SIG-M5 treated with dmso at 0.1 percent for 504 hours (cell line): ENCODE results near the gene FAM3D.

ENCODE experiments used
- DNase-seq: peaks from one replicate; lab custom pipeline; 2025; ENCODE audit not compliant: unreplicated experiment; lab: John Stamatoyannopoulos, UW

Gene FAM3D

DNA sequence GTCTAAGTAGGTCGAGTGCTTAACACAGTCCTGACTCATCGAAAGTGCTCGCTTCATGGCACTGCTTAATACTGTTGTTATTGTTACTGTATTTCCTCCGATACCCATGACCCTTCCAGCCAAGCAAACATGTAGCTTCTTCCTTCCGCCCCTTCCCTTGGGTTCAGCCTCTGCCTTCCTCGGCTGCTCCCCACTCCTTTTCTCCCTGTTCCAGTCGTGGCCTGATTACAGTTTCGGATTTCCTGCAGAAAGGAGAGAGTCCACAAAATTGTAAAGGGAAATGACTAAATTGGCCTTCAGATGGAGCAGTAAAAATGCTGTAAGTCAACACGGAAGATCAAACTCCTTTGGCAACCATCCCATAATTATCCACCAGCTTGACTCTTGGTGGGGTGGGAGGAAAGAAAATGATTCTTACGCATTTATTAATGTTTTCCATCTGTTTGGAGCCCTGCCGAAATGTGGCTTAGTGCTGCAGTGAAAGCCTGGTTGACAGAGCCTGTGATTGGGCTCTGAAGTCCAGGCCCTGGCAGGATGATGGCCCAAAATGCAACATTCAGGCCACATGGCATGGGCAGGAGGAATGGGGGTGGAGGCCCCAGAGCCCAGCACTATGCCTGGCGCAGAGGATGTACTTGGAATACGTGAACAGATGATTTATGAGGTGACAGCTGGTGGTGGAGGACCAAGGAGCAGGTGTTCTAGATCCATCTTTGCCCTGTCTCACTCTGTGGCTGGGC lies 37.6 kb downstream of the FAM3D start:
- DNase-seq = no peak

DNA sequence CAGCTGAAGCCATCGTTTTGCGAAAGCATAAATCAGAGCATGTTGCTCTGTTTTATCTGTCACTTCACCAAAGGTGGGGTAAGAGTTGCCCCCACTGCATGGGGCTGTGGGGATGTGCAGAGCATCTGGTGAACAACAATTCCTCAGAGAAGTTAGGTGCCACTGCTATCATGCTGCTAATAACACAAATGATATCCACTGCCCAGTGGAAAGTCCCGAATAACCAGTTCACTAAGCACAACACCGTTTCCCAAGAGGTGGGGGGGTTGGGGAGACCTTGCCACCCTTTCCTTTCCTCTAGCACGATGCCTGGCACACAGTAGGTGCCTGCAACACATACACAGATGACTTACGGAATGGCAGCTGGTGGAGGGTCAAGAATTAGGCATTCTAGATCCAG lies 38.6 kb downstream of the FAM3D start:
- no peak for DNase-seq

DNA sequence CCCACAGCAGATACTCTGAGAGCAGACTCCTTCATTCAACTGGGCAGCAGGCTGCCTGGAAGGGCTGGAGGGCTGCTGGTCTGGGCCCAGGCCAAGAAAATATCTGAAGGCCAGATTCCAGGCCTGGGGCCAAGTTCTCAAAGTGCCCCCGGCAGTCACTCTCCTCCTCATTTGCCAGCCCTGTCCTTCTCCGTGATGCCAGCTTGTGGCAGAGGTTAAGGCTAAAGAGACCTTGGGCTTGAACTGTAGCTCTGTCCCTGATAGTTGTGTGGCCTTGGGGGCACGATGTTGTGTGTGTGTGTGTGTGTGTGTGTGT lies 39.0 kb downstream of the FAM3D start:
- DNase-seq = no peak

DNA sequence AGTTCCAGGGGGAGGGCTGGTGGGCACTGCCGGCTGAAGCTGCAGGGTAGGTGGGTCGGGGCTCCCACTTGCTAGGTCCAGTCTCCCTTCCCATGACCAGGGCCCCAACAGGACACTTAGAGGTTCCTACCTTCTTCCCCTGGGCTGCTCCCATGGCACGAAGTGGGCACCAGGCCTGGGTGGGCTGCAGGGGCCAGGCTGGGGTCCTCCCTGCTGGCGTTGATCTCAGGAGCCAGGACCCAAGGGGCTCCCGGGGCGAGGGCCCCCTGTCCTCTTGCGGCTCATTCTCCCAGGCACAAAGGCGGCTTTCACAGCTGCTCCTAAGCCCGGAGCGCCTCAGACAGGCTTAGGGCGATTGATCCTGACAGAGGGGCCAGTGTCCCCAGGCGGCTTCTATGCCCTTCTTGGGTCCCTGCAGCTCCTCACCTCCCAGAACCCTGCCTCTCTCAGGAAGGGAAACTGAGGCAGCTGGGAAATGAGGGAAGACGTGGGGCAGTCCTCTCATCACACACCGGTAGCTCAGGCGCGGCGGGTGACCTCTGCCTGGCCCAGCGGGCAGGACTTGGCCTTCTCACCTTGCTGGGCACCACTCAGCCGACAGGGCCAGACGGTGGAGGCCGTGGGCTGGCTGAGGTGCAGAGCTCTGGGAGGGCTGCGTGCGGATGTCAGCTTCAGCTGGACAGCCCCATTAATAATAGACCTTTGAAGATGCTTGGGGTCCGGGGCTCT lies 39.6 kb downstream of the FAM3D start:
- no peak for DNase-seq

DNA sequence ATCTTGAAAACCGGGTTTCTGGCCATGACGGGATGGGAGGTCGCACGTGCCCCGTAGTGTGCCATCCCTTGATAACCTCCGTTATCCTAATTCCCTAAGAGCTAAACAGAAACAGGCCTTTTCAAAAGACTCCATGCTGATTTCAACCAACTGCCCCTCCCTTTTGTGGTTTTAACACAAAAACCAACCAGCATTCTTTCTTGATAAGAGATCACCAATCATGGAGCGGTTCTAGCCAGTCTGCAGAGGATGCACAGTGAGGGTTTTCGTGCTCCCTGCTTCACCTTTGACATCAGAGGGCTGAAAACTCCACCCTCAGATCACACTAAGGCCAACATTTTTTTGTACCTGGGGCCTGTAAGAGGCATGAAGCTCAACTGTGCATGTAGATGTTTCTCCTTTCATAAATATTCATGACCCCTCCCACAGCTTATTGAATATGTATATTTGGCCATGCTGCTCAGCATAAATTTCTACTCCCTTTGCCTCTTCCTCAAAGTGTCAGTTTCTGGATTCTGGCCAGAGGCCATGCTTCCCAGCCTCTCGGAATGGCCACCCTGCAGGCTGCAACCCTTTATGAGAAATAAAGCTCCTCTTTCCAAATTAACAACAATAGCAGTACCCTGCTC lies 41.3 kb downstream of the FAM3D start:
- no peak for DNase-seq

DNA sequence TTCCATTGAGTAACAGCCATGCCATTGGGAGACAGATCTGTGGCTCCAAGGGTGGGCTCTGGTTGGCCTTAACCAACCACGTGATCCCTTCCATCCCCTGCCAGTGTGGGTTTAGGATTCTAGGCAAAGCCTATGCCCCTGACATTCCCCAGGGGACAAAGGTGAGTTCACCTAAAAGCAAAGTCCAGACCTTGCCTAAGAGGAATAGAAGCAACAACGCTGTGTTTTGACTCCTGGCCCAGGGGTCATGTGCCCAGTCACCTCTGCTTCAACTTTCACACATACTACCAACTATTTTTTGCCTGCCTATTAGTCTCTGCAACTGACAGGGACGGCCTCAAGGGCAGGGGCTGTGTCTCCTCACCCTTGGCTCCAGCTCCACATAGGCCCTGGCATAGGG lies 42.0 kb downstream of the FAM3D start:
- no peak for DNase-seq

DNA sequence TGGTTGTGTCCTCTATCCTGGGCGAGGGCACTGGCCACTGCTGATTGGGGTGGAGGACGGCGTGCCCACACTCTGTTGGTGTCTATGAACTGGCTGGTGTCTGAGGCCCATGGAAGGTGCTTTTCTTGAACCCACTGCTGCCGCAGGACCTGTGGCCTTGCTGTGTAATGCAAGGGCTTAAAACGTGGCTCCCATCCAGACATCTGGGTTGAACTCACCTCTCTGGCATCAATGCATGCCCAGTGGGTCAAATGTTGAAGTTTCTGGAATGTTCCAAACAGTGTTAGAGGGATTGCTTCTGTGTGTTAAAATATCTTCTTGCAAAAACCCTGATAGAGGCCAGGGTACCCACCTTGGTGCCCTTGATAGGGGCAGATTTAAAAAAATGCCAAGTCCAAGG lies 42.6 kb downstream of the FAM3D start:
- DNase-seq = no peak

DNA sequence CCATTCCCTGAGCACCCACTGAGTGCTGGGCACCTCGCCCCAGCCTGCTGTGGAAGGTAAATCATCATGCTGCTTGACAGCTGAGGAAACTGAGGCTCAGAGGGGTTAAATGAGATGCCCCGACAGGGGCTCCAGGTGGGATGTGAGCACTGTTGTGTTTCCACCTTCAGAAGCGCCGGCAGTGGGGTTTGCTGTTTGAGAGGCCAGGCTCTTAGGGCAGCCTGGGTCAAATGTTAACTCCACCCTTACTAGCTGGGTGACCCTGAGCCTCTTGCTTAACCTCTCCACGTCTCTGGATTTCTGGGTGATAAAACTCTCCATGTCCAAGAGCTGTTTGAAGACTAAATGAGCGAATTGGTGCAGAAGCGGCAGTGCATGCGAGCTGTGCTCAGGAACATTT lies 43.1 kb downstream of the FAM3D start:
- no peak for DNase-seq

DNA sequence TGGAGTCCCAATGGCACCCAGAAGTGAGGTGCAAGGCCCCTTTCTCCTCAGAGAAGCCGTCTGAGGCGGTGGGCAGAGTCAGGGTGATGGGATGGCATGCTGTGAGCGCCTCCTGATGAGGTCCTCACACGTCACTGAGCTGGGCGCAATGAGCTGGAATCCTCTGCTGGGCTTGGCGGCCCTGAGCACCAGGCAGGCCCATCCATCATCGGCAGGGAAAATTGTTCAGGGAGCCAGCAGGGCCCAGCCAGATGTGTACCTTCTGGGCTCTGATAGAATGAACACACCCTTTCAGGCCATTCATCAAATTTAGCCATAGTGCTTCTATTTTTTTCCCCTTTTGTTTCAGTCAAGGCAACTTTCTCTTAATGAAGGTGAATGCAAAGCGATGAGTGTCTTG lies 43.7 kb downstream of the FAM3D start:
- no peak for DNase-seq

DNA sequence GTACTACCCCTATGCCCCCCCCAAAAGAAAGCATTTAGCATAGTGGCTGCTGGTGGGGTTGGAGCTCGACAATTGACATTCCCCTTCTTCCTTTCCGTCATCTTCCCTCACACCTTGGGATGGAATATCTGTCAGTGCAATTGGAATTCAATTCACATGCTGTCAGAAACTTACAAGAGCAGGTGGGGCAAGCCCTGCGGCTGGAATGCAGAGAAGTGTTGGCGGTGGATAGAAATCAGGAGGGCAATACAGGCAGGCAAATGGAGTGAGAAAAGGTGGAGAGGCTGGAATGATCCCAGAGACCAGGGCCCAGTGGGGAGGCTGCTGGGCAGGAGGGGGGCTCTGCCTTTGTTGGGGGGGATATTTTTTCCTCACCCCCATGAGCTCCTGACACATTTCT lies 44.1 kb downstream of the FAM3D start:
- DNase-seq = no peak

DNA sequence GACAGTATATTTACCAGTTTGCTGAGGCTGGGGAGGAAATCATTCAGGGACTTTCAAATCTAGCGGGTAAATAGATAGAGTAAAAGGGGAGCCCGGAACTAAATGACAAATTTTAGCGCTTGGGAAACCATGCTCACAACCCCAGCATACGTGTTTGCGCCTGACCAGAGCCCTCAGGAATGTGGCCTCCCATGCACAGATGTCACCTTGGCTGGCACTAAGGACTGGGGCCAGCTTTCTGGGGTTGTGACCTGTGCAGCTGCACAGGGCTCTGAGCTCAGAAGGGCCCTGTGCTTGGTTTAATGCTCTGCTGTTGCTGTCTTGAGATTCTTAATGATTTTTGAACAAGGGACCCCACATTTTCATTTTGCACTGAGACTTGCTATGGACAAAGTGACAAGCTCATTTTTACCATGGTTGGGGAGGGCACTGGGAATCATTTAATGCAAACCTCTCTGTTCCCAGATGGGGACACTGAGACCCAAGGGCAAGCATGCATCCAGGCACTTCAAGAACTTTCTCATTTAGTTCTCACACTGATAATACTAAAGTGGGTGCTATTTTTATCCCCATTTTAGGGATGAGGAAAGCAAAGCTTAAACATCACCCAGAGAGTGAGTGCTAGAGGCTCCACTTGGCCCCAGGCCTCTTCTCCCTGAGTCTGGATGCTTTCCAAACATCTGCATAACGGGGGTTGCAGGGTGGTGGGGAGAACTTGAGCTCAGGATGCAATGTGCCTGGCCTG lies 45.3 kb downstream of the FAM3D start:
- DNase-seq = no peak

DNA sequence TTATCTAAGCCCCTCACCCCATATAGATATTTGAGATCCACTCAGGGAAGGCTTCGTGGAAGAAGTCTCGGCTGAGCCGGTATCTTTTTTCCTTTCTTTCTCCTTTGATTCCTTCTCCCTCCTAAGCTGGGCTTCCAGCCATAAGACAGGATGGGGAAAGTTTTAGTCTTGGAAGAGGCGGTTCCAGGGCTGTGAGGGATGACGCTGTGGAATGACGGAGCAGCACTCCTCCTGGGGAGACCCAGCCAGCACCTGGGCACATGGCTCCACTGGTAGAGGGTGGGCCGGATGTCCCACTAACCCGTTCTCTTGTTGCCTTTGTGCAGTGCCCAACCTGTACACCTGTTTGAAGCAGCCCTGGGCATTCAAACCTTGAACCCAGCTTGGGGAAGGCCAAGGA lies 46.2 kb downstream of the FAM3D start:
- no peak for DNase-seq

DNA sequence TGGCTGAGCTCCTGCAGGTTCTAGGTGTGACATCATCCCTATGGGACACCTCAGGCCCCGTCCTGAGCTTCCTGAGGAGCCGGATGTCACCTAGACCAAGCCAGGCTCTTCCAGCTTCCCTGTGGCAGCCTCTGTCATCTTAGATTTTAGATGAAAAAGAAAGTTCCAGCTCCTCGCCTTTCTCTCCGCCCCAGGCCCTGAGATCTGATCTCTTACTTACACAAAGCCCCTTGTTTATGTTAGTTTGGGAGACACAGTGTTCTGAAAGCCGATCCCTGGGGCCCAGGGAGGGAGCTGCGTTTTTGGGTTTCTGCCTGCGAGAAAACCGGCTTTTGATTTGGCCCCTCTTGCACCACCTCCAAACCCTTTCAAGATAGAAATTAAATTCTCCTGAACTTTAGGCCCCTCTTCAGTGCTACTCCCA lies 49.2 kb downstream of the FAM3D start:
- no peak for DNase-seq

DNA sequence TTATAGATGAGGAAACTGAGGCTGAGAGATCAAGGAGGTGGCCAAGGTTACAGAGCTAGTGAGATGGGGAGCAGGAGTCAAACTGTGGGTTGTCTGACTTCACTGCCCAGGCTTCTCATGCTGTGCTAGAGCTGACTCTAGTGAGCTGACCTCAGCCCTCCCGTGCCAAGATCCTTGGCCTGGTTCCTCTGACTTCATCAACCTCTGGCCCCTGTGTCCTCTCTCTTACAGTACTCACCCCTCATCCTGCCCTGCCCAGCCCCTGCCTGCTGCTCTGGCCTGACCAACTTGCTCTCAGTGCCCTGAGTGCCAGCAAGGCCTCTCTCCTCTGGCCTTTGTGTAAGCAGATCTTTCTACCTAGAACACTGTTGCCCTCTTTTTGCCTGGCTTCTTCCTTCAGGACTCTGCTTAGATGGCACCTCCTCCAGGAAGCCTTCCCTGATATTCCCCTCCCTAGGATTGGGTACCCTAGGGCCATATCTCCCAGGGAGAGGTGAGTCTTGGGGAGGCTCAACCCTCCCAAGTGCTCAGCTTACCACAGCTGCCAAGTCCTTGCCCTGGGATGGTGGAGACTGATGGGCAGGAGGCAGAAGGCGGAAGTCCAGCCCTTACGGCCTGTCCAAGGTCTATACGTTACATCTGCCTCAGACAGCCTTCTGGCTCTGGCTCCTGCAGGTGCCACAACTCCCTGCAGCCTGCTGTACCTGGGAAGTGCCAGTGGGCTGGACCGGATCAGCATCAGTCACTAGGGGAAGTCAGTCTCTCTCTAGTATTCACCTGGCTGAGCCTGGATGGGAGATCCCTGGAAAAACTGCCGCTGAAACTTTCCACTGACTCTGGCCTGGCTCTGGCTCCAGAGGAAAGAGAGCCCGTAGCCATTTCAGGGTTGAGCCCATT lies 53.1 kb downstream of the FAM3D start:
- no peak for DNase-seq

DNA sequence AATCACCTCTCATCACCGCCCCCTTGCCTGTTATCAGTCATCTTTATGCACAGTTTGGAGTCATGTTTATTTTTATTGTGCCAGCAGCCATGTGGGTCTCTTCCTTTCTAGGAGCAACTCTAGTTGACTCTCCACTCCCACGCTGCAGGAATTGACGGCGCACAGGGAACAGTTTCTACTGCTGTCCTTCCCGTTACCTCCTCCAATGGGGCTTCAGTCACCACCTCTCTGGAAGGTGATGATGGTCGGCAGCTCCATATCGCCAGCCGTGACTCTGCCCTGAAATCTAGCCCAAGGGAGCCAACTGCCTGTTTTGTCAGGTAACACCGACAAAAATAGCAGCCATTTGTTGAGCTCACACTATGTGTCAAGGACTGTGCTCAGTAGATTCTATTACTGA lies 53.7 kb downstream of the FAM3D start:
- no peak for DNase-seq

DNA sequence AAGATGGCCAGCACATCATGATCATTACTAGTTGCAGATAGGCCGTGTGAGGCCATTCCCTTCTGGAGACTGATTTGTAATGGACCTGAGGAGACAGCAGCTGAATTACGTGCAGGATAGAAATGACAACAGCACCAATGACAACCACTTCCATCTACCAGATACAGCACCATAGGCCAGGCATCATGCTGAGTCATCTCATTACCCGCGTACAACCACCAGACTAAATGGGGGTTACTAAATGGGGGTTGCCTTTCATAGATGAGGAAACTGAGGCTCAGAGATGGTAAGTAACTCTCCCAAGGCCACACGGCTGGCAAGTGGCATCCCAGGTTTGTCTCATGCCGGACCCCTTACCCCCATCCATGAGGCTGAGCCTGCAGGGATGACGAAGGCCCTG lies 56.6 kb downstream of the FAM3D start:
- DNase-seq = no peak

DNA sequence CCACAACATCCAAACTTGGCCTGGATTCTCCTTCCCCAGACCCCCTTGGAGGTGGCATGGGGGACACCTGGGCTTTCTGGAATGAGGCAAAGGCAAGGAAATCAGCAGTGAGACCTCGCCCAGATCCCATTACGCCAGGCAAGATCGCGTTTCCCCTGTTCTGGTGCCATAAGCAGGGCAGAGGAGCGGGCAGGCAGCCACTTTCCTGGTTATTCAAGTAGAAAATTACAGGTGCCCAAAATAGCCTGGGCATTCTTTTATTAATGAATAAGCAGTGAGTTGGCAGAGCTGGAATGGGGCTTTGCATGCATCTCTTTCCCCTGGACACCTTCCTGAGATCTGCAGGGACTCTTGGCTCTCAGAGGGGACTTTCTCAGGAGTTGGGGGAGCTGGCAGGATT lies 57.9 kb downstream of the FAM3D start:
- DNase-seq = no peak

DNA sequence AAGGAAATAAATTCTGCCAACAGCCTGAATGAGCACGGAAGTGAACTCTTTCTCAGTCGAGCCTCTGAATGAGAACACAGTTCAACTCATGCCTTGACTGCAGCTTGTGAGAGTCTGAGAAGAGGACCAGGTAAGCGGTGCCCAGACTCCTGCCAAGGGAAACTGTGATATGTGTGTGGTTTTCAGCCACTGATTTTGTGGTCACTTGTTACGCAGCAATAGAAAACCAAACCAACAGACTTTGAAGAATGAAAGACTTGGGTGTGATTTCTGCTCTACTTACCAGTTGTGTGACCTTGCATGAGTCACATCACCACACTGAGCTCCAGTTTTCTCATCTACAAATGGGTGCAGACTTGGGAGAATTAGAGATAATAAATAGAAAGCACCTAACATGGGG lies 58.8 kb downstream of the FAM3D start:
- no peak for DNase-seq

DNA sequence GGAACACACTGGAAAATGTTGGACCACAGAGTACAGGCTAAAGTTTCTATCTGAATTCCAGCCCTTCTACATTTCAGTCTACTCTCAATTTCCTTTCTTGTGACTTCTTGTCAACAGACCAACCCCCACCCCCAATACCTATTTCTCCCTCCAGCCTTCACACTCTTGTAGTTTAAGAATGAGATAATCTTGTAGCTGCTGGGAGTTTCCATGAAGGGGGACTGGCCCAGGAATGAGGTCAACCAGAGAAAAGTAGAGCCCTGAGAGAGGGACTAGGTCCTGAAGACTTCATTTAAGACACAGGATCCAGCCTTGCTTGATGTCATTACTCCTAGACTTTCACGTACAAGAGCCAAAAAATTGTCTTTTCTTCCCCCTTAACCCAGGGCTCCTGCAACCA lies 59.9 kb downstream of the FAM3D start:
- DNase-seq = no peak

DNA sequence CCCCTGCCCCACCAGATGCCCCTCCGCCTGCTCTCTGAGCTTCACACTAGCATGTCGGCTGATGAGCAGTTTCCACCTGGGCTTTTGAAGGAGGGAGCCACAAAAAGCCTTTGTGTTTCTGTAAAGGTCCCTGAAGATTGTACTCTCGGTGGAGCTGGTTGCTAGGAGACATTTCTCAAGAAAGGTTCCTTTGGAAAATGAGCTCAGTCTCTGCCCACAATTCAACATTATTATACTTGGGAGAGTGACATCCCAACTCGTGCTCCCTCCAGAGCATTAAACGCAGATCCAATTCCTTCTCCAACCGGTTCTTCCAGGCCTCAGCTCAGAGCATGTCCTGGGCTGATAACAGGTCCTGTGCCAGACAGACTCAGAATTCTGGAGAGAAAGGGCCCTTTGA lies 62.5 kb downstream of the FAM3D start:
- DNase-seq = no peak

DNA sequence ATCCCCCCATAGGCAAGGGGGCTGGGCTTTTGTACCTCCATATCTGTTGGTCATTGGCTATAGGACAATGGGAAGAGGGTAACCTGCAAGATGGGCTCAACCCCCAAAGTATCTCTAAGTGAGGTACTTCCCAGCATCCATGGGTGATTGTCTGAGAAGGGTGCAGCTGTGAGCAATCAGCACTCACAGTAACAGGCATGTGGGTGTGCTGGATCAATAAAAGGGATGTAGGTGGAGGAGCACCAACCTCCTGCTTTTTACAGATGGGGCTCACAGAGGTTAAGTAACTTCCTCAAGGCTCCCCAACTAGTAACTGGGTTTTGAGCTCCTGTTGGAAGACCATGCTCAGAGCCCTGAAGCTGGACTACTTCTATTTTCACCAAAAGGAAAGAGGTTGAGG lies 63.0 kb downstream of the FAM3D start:
- no peak for DNase-seq
